Germinal center (tissue), 1 donor: ENCODE results near the gene P2RY8.
"Not testable (repeated sequence)": the region's sequence is repeated elsewhere in the genome, so short reads cannot be mapped to it uniquely, and the experiment has no call there.

Source experiments
- DNase-seq: peaks from one replicate; pipeline ENCODE4 v3.0.0; 2012; ENCODE audit warnings: mixed read lengths, low spot score

The P2RY8 gene

GRCh38 chrX:1537031-1537715, at the start of gene P2RY8:
P2RY8 (minus strand) TSS chrX:1537185; CDS start chrX:1466558, 70,627 bp downstream.
- DNase-seq = peak; percentile 77

- DNase-seq = no peak
Measured at GRCh38 chrX:1584237-1585011, 47.4 kb upstream of the P2RY8 start.

GRCh38 chrX:1582686-1583437, 45.9 kb upstream of the P2RY8 start:
- DNase-seq = peak; percentile 16

GRCh38 chrX:1581132-1581531, 44.1 kb upstream of the P2RY8 start:
- peak; percentile 84 for DNase-seq

- DNase-seq = no peak
Measured at GRCh38 chrX:1578511-1579173, 41.7 kb upstream of the P2RY8 start.

GRCh38 chrX:1577845-1578244, 40.9 kb upstream of the P2RY8 start:
- DNase-seq = no peak

GRCh38 chrX:1576201-1576992, 39.4 kb upstream of the P2RY8 start:
- no peak for DNase-seq

GRCh38 chrX:1574181-1574580, 37.2 kb upstream of the P2RY8 start:
- not testable (repeated sequence) for DNase-seq

- no peak for DNase-seq
Measured at GRCh38 chrX:1564750-1565683, 28.0 kb upstream of the P2RY8 start.

GRCh38 chrX:1564077-1564476, 27.1 kb upstream of the P2RY8 start:
- DNase-seq = not testable (repeated sequence)

- no peak for DNase-seq
Measured at GRCh38 chrX:1561164-1561563, 24.2 kb upstream of the P2RY8 start.

- DNase-seq = no peak
Measured at GRCh38 chrX:1558761-1559468, 21.9 kb upstream of the P2RY8 start.

GRCh38 chrX:1557442-1557841, 20.5 kb upstream of the P2RY8 start:
- DNase-seq = not testable (repeated sequence)

- no peak for DNase-seq
Measured at GRCh38 chrX:1555370-1555769, 18.4 kb upstream of the P2RY8 start.

GRCh38 chrX:1554469-1555210, 17.7 kb upstream of the P2RY8 start:
- DNase-seq = peak; percentile 74

GRCh38 chrX:1551959-1552546, 15.1 kb upstream of the P2RY8 start:
- DNase-seq = no peak

GRCh38 chrX:1546691-1547251, 9.8 kb upstream of the P2RY8 start:
- DNase-seq = no peak

GRCh38 chrX:1545776-1546408, 8.9 kb upstream of the P2RY8 start:
- no peak for DNase-seq
